Measurements from ENCODE around the gene RTN1.

The RTN1 gene

GRCh38 chr14:59871166-59871495 lies 555 bp upstream of the RTN1 start:
- peak overlapping the region; percentile 55 for H3K4me3 ChIP-seq (ENCODE audit: low read depth, low read length)
- no peak for TF ChIP-seq CTCF (IDR thresholded peaks at IDR 0.05; ENCODE audit: control insufficient read depth, extremely low read depth, insufficient read depth)

GRCh38 chr14:59869381-59870255 lies 958 bp downstream of the RTN1 start:
- TF ChIP-seq CTCF (IDR thresholded peaks at IDR 0.05; ENCODE audit: control insufficient read depth, extremely low read depth, insufficient read depth) = no peak
- peak overlapping the region; percentile 55 for H3K4me3 ChIP-seq (ENCODE audit: low read depth, low read length)

More at GRCh38 chr14:59871166-59871495, 555 bp upstream of the RTN1 start:
- DNase-seq (ENCODE audit: low read depth) = no peak

DNA sequence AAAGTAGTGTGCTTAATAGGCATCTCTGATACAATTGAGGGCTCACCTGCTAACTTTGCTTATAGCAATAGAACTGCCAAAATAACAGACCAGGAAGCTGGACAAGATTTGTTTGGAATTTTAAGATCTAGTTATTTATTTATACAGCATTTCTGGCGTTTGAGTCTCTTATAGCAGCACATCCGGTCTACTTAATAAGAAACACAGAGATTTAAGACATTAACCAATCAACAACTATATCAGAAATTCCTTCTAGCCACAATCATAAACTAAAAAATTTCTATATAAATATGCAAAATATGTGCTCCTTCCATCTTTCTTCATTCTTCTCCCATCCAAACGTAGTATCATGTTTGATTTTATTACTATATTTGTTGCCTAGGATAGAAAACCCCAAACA lies 2.6 kb downstream of the RTN1 start:
- TF ChIP-seq CTCF (IDR thresholded peaks at IDR 0.05; ENCODE audit: control insufficient read depth, extremely low read depth, insufficient read depth) = no peak
- DNase-seq (ENCODE audit: low read depth) = no peak

More at GRCh38 chr14:59869381-59870255, 958 bp downstream of the RTN1 start:
- DNase-seq (ENCODE audit: low read depth) = no peak

GRCh38 chr14:59863806-59864525 lies 6.6 kb downstream of the RTN1 start:
- DNase-seq (ENCODE audit: low read depth) = no peak
- TF ChIP-seq CTCF (IDR thresholded peaks at IDR 0.05; ENCODE audit: control insufficient read depth, extremely low read depth, insufficient read depth) = no peak
- H3K4me3 ChIP-seq (ENCODE audit: low read depth, low read length) = no peak overlapping the region

More for the DNA sequence above, 2.6 kb downstream of the RTN1 start:
- H3K4me3 ChIP-seq (ENCODE audit: low read depth, low read length) = no peak overlapping the region

GRCh38 chr14:59857328-59857727 lies 13.2 kb downstream of the RTN1 start:
- H3K4me3 ChIP-seq (ENCODE audit: low read depth, low read length) = no peak overlapping the region
- TF ChIP-seq CTCF (IDR thresholded peaks at IDR 0.05; ENCODE audit: control insufficient read depth, extremely low read depth, insufficient read depth) = no peak
- DNase-seq (ENCODE audit: low read depth) = no peak

GRCh38 chr14:59852350-59852749 lies 18.2 kb downstream of the RTN1 start:
- TF ChIP-seq CTCF (IDR thresholded peaks at IDR 0.05; ENCODE audit: control insufficient read depth, extremely low read depth, insufficient read depth) = no peak
- H3K4me3 ChIP-seq (ENCODE audit: low read depth, low read length) = no peak overlapping the region
- DNase-seq (ENCODE audit: low read depth) = peak; percentile 79

Data from LNCaP clone FGC (cell line).